Activated gamma-delta T cell treated with anti-CD3 and anti-CD28 coated beads, Interleukin-2, amount 50 U/mL, for 16 hours (primary cell): Measurements from ENCODE around the gene PPP2R5B.
A peak's percentile ranks its signal among the peaks of the same experiment; 100 is the strongest.

Experiments
- DNase-seq: peaks from one replicate; pipeline ENCODE4 v3.0.0-alpha.2; 2020; ENCODE audit warnings: low read depth

PPP2R5B gene

DNA sequence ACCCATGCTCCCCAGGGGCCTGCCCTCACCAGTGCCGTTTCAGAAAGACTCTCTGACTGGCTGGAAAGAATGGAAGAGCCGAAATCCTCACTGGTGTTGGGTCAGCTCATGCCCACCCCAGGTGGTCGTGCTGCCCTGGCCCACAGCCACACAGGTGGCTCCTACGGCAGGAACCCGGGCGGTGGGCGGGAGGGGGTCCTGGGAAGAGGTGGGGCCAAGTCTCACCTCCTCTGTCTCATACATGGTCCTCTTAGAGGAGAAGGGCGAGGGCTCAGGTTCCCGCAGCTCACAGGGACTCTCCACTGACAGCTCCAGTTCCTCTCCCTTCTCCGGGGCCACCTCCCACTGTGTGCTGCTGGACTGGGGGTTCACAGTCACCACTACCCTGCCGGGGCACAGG, 15.7 kb upstream of the PPP2R5B start:
- no peak for DNase-seq

DNA sequence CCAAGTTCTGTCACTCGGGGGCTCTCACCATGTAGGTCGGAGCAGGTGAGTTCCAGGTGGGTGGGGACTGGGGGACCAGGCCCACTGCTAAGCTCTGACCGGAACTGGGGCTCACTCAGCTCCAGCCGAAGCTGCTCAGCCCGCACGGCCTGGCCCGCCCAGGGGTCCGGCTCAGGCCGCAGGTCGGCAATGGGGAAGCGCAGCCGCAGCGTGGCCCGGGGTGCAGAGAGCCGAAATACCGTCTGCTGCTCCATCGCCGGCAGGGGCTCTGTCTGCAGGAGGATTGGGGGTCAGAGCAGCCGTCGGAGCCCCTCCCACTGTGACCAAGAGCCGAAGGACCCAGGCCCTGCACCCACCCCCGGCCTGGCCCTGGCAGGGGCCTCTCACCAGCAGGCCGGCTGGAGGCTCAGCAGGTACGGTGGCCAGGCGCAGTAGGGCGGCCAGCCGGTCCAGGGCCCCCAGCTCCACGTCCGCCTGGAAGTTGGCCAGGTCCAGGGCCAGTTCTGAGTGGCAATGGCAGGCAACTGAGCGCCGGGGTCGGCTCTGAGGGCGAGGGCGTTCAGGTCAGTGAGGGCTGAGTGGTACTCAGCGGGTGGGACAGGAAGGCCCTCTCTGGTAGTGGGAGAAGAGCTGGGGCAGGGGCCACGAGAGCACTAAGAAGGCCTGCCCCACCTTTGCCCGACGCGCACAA, 14.7 kb upstream of the PPP2R5B start:
- DNase-seq: no peak

DNA sequence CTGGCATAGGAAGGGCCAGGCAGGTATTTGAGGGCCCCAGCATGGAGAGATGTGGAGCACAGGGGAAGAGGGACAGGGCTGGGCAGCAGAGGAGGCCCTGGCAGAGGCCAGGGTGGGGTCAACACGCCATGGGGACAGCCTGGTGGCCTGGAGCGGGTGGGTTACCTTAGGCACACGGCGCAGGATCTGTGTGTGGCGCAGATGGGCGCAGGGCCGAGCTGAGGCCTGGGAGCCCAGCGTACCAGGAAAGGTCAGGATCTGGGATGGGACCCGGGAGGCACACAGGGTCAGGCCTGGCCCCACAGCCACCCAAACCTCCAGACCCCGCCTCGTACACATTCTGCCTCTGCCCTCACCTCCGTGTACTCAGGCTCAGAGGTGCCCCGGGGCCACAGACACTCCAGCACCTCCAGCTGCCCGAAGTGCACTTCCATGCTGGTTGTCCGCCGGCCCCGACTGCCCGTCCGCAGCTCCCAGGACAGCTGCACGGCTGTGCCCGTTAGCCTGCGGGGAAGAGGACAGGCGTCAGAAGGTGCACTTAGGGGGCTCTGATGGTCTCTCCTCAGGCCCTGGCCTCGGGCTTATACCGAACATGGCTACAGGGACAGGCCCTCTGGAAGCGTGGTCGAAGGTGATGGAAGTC, 13.9 kb upstream of the PPP2R5B start:
- DNase-seq: no peak

DNA sequence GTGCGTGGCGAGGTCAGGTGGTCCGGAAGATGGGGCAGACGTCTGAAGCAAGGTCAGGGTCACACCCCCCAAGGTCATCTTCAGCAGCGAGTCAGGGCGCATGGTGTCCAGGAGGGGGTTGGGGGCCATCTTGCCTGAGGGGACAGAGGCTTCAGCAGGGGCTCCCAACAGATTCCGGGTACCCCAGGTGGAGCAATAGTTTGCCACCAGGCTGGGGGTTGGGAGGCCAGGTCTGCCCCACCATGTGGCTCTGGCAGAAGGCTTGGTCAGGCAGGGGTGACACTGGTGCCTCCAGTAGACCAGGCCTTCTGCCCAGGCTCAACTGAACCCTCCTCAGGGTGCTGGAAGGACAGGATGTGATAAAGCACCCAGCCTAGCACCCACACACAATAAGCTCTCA, 13.3 kb upstream of the PPP2R5B start:
- no peak for DNase-seq

DNA sequence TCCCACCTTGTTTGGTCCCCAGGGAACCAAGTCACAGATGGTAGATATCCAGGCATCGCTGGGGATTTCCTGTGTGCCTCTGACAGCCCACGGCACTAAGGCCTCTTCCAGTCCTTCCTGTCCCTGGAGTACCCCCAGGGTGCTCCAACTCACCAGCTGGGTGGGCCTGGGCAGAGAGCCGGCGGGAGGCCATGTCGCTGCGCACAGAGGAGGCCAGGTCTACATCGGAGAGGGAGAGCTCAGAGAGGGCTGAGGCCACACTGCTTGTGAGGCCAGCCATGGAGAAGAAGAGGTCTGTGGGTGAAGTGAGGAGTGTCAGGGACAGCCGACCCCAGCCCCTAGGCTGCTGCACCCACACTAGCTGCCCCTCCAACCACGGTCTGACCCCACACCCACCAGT, 12.8 kb upstream of the PPP2R5B start:
- no peak for DNase-seq

DNA sequence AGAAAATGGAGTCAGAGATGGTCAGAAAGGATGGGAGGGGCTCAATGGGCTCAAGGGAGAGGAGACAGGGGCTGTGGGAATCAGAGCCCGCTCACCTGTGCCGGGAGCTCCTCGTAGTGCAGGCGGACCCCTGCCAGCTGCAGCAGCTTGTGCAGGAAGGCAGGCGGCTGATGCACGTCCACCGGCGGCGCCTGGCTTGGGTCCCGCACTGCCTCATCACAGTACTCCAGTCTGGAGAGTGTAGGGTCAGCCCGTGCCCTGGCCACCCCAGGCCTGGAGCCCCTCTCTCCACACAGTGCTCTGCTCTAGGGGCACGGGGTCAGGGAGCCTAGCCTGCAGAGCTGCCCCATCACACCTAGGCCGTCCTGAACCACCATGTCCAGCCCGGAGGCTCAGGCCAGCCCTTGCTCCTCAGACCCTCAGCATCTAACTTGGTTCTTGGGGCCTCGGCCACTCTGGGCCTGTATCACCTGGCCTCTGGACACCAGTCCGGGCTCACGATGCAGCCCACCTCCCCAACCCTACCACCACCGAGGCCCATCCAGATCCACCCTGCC, 11.2 kb upstream of the PPP2R5B start:
- no peak for DNase-seq

DNA sequence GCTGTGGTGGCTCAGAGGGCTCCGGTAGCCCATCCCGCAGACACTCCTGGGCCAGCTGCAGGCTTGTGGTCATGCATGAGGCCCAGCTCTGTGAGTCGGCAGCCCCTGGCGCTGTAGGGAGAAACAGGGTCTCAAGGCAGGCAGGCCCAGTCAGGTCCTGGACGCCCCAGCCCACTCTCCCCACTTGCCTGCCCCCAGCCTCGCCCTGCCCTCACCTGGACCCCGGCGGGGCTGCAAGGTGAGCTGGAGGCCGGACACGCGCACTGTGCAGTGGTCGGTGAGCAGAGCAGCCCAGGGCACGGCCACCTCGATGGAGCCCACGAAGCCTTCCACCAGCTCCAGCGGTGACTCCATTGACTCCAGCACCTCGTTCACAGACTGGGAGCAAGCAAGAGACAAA, 10.4 kb upstream of the PPP2R5B start:
- no peak for DNase-seq

DNA sequence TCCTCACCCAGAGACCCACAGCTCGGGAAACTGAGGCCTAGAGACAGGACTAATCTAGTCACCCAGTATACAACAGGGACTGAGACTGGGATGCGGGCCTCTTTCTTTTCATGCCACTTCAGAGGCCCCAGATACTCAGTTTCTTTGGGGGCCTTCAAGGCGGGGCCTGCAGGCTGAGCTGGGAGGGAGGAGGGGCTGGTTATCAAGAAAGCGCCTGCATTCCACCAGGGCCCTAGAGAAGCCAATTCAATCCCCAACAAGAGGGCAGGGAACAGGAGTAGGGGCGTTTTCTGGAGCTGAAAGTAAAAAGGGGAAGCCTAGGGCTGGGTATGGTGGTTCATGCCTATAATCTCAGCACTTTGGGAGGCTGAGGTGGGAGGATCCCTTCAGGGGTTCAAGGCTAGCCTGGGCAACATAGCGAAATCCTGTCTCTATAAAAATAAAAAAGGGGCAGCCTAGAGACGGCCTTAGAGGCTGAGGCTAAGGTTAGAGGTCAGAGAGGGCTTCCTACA, 9.1 kb upstream of the PPP2R5B start:
- DNase-seq: no peak

DNA sequence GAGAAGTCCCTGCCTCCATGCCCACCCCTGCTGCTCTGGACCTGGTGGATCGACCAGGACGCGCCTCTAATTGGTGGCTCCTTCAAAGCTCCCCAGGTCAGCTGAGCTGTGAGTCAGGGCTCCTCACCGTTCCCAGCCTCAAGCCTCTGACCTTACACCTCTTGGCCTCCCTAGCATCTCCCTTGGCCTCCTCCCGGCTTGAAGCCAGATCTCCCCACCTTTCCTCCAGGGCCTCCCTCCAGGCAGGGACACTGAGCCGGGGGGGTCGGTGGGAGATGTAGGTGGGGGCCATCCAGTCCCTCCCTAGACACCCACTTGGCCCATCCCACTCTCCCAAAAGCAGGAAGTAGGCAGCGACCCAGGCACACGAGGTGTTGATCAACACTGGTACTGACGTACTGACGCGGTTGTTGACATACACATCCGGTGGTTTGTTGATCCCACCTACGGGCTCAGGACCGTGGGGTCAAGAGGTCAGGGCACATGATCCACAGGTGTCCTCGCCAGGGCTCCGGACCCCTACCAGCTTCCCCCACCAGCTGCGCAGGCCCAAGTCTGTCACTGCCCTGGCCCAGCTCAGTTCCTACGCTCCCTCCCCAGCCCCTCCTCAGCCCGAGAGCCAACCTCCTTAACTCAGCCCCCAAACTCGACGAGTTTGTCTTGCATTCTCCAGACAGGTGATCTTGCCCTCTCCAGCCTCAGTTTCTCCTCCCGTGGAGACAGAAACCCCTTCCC, 8.3 kb upstream of the PPP2R5B start:
- DNase-seq: no peak

DNA sequence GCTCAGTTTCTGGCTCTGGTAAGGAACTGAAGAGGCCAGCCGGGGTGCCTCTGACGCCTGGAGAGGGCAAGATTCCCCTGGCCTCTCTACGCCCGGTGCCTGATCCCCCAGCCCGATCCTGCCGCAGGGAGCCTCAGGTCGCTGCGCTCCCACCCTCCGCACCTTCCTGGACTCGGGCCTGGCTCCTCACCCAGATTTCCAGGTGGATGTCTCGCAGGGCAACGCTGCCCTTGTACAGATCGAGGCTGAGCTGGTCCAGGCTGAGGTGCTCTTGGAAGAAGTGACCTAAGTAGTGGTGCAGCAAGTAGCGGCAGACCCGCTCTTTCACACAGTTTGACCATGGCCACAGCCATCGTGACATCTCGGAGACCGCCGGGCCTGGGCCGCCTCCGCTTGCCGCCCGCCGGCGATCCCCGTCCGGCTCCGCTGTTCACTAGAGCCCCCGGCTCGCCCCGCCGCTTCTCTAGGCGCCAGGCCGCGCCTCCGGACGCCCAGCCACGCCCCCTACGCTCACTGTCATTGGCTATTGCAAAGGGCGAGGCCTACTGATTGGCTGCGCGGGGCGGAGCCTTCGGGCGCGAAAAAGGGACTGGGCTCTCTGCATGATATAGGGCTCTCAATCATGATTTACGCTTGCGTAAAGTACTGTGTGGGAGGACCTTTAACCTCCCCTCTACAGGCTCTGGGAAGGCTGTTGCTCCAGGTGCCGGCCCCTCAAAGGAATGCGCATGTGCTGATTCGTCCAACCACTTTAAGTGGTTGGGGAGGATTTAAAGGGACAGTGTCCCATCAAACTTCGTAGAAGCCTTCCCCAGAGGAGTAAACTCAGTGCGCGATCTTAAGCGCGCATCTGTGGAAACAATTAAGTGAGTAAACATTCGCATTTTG, 7.5 kb upstream of the PPP2R5B start, which contains the start of gene ATG2A:
Gene ATG2A, minus strand, starts transcription at position 435 of the 888 bp plus-strand sequence. Its CDS starts 74 bp downstream, at position 361.
- DNase-seq: peak; percentile 99

DNA sequence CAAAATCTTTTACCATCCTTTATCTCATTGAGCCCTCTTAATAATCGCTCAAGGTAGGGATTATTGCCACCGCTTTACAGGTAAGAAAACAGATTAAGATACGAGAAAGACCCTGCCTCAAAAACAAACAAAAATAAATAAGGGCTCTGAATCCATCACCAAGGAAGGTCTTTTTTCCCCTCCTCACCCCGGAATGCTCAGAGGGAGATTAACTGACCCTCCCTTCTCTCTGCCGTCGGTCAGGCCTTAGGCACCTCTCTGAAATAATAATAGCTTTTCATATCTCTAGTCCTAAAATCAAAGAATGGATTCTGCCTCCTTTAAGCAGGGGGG, 6.9 kb upstream of the PPP2R5B start:
- no peak for DNase-seq

DNA sequence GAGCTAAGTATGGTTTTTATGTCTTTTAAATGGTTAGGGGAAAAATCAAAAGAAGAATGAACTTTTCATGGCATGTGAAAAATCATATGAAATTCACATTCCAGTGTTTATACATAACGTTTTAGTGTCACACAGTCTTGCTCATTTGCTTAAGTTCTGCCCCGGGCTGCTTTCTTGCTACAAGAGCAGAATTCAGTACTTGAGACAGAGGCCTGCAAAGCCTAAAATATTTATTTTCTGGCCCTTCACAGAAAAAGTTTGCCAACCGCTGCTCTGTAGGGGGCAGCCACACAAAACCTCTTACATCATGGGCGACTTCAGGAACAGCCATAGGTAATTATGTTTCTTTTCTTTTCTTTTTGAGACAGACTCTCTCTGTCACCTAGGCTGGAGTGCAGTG, 6.5 kb upstream of the PPP2R5B start:
- no peak for DNase-seq

DNA sequence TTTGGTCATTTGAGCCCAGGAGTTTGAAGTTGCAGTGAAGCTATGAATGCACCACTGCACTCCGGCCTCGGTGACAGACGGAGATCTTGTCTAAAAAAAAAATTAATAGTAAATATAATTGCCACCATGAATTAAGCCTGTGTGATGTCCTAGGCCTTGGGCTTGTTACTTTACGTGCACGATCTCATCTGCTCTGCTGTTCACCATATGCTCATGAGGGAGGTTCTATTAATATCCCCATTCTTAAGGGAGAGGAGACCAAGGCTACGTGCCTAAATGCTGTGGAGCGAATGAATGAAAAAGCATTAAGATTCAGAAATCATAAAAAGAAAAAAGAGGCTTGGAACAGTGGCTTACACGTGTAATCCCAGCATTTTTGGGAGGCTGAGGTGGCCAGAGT, 4.9 kb upstream of the PPP2R5B start:
- DNase-seq: no peak

DNA sequence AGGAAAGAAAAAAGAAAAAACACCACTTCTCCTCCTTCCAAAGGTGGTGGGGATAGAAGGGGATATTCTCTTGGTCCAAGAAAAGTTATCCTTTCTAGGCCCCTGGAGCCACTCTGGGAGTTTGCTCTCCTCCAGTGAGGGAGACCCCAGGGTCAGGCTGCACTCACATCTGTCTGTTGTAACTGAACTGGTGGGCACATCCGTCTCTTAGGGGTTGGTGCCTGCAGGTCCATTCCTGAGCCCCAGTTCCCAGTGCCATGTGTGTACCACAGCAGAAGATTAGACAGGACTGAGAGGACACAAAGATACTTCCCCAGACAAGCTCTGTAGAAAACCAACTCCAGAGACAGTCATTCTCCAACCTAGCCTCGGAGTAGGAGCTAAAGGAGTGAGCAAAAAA, 4.4 kb upstream of the PPP2R5B start:
- no peak for DNase-seq

DNA sequence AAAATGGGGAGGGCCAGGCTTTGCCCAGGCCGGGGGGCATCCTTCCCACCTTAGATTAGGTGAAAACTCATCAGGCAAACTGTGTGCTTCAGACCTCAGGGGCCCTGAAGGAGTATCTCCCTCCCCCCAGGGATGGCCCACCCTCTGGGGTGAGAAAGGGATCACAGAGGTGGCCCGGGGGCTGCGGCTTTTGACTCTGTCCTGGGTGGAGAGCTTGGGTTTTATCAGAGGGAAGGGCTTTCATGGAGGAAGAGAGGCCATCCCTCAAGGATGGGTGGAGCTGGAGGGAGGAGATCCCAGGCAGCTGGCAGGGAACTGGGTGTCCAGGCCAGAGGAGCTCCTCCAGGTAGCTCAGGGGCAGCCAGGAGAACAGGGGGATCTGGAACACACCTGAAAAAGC, 3.1 kb upstream of the PPP2R5B start:
- DNase-seq: no peak

DNA sequence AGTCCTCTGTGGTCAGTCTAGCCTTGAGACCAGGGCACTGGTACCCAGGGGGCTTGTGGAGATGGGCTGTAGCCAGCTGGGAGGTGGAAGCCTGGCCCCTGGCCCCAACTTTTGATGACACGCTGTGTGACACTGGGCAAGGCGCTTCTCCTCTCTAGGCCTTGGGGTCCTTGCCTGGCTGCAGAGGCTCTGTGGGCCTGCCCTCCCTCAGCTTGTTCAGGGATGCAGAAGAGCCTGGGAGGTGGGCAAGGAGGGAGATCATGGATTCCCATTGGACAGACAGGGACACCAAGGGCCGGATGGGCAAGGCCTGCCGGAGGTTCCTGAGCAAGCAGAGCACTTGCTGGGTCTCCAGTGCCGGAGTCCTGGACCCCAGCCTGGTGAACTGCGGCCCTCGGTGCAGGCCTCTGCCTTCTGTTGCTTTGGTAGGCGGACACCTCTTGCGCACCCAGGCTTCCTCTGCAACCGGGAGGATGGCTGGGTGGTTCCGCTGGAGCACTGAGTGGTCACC, 1.3 kb upstream of the PPP2R5B start:
- DNase-seq: no peak

DNA sequence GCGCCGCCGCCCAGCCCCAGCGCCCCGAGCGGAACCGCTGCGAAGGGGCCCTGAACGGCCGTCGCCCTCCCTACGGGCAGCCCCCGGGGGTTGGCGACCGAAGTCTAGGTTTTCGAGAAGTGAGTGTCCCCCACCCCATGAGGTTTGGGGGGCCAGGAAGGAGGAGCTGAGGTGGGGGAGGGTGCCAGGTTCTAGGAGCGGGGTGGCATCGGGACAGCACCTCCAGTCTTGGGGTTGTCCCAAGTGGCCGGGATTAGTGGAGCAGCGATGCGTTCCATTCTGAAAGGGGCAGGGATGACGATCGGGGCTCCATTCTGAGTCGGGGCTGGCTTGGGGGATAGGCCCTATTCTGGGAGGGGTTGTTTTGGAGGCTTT, 408 bp downstream of the PPP2R5B start:
- DNase-seq: no peak

DNA sequence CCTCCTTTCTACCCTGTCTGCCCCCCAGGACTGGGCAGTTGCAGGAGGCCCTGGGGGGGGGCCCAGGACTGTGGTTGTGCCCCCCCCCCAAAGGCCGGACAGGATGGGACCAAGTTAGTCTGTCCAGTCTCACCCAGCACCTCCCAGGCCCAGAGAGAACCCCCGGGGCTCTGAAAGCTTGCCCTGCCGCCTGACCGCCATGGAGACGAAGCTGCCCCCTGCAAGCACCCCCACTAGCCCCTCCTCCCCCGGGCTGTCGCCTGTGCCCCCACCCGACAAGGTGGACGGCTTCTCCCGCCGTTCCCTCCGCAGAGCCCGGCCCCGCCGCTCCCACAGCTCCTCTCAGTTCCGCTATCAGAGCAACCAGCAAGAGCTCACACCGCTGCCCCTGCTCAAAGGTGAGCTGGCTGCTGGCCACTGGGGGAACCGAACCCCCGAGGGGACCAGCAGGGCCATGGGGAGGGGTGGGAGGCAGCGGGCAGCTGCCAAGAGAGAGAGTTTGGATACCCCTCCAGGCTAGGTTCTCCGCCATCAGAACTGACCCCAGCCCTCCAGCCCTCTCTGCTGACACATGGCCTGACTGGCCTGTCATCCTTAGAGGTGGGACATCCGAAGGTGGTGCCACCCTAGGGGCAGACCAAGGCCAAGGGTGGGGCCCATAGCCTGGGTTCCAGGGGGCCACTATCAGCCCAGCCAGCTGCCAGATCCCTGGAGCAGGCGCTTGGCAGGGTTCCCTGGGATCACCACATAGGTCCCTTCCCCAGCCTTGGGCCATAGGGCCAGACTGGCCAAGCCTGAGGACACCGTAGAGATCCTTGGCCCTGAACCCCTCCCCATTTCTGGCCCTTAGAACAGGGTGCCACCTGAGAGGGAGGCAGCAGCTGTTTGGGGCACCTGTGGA, 1.3 kb downstream of the PPP2R5B start:
- DNase-seq: no peak

DNA sequence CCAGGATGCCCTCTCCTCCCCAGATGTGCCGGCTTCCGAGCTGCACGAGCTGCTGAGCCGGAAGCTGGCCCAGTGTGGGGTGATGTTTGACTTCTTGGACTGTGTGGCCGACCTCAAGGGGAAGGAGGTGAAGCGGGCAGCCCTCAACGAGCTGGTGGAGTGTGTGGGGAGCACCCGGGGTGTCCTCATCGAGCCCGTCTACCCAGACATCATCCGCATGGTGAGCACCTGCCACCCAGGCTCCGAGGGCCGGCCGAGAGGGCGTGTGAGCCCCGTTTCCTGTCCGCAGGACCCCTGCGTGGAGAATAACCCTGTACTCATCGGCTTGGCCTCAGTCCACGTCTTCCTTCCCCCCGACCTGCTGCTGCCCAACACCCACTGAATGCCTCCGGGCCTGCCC, 2.2 kb downstream of the PPP2R5B start:
- no peak for DNase-seq

DNA sequence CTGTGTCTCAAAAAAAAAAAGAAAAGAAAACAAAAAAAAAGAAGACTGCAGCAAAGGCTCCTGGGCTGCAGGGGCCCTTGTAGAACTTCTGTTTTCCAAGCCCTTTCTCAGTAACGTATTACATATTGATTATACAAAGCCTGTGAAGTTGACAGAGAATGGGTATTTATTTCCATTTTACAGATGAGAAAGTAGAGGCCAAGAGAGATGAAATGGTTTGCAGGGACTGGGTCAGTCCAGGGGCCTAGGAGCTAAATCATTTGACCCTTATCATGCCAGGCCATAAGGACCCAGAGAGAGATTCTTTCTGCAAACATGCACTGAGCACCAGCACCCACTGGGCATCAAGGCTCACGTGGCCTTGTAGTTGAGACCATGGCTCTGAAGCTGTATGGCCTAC, 4.5 kb downstream of the PPP2R5B start:
- DNase-seq: no peak

DNA sequence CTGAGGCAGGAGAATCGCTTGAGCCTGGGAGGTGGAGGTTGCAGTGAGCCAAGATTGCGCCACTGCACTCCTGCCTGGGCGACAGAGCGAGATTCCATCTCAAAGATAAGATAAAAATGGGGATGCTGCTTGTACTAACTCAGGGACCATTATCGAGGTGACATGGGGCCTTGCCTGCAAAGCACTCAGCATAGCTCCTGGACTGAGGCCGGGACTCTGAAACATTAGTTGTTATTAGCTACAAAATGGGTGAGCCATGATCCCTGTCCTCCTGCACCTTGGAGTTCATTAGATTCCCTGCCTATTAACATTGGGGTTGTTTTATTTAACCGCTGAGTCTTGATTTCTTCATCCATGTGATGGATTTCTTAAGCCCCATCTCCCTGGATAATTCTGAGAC, 5.1 kb downstream of the PPP2R5B start:
- no peak for DNase-seq
